GM21423 (cell line): Measurements from ENCODE around the gene SCO1.
"Not testable (repeated sequence)": the region's sequence is repeated elsewhere in the genome, so short reads cannot be mapped to it uniquely, and the experiment has no call there.

ENCODE experiments used
- ATAC-seq: cut with Tn5 transposase; IDR thresholded peaks from one replicate; pipeline ENCODE4 v1.9.1; 2021; ENCODE audit warnings: mild to moderate bottlenecking, moderate library complexity; ENCODE audit not compliant: unreplicated experiment

Gene SCO1

DNA sequence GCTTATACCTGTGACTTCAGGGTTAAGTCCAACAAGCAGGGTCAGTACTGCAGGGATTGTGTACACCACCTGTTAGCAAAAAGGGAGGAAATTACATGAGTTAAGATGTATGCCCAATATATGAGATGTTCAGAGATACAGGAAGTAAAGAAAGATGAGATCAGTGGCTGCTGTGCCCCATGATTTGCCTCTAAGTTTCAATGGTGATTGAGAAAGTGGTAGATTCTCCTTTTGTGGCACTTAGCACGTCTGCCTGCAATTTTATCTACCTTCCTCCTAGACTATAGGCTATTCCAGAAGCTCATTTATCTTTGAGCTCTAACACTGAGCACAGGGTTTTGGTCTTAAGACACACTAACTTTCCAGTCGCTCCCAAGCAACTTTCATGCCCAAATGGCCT is 28.9 kb upstream of the SCO1 start:
- ATAC-seq = no peak

DNA sequence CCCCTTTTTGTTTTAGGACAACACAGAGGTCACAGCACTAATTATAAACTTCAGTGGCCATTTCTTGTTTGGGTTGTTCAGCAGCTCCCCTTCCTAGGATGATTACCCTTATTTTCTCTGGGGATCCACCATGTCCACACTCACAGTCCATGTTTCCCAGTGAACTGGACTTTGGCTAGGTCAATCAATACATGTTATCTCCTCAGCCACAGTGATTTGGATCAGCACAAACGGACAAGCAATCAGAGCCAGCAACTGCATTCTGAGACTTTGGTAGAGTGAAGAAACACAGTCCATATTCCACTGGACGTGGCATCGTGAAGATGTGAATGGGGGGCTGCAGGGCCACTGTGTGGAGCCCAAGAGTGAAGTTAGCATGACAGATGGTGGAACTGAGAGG is 27.9 kb upstream of the SCO1 start:
- ATAC-seq = no peak

DNA sequence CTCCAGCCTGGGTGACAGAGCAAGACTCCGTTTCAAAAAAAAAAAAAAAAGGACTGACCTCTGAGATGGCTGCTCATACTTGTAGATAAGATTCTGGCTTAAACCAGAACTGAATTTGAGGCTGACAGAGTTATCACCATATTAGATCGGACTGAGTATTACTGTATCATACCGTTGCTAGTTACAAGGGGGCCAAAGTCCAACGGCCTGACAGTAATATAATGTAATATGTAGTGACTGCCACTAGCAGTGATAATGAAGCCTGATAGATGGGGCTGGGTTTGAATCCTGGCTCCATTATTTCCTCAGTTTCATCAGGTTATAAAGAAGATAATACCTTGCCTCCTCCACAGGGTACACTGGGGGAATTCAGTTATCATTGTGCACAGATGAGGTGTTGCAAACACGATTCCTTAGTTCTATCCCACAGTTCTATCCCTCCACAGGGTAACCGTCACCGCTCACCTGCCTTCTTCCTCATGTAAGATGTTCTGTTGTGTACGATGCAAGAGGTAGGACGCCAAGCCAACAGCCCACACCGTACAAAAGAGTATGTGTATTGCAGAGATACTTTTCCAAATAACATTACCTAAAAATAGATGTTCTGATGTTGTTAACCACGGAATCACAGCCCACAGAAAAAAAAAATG is 27.3 kb upstream of the SCO1 start:
- ATAC-seq = no peak

DNA sequence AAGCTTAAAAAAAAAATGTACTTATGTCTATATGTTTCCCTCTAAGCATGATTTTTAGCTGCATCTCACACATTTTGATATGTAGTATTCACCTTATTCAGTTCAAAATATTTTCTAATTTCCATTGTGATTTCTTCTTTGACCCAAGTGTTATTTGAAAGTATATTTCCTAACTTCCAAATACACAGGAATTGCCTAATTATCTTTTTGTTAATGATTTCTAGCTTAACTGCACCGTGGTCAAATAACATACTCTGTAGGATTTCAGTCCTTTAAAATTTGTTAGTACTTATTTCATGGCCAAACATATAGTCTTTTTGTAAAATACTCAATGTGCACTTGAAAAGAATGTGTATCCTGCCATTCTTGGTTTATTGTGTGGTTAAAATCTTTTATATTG is 21.2 kb upstream of the SCO1 start:
- no peak for ATAC-seq

DNA sequence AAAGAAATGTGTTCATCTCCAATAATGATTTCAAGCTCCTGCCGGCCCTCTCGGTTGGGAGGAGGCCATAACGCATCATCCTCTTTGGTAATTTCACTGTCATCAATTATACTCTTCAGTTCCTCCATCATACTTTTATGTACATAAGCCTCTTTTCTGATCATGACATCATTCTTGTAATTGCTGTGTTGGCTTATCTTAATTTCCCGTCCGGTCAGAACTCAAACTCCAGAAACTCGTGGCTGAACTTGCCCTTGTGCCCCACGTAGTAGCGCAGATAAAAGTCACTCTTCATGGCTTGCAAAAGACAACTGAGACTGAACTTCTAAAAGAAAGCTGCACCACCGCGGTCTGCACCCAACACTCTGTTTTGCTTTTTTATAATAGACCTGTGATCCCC is 18.9 kb upstream of the SCO1 start:
- ATAC-seq = no peak

DNA sequence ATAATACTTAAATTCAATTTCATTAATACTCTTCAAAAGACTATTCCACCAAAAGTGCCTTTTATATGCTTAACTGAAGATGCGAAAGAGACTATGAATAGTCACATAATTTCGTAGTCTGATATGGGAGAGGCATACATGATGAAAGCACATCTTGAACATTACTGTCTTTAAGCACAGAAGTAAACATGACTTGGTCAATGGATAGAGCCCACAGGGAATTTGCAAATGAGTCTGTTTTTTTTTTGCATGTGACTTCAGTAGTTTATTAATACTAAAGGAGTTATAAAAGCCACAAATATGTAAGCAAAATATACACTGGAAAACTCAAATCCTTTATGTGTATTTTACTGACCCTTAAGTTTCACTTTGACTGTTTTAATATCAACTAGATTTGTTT is 16.0 kb upstream of the SCO1 start:
- no peak for ATAC-seq

DNA sequence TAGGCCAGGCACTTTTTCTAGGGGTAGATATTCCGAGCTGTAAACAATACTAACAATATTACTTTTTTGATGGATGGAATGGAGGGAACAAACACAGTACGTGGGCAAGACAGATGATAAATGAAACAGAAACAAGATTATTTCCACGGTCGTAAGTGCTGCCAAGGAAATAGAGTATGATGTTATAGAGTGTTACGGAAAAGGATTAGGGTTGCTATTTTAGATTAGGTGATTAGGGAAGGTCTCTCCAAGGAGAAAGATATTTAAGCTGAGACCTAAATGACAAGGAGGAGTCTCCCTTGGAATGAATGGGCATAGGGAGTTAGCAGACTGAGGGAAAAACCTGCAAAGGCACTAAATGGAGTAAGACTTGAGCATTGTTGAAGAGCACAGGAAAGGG is 8.4 kb upstream of the SCO1 start:
- no peak for ATAC-seq

DNA sequence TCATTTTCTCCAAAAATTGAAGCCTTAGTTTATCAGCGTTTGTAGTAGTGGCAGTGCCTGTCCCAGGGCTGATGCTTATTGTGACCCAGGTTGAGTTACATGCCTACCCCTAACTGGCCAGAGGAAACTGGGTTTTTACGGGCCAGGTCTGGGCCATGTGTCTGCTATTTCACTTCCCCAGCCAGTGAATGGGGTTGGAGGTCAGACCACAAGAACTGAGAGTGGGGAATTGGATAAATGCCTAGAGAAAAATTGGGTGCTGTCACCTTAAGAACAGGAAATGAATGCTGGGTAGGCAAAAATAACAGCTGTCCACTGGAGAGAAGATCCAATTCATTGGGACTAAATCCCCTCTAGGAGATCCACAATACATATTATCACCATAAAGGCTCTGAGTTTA is 5.2 kb upstream of the SCO1 start:
- ATAC-seq = no peak

DNA sequence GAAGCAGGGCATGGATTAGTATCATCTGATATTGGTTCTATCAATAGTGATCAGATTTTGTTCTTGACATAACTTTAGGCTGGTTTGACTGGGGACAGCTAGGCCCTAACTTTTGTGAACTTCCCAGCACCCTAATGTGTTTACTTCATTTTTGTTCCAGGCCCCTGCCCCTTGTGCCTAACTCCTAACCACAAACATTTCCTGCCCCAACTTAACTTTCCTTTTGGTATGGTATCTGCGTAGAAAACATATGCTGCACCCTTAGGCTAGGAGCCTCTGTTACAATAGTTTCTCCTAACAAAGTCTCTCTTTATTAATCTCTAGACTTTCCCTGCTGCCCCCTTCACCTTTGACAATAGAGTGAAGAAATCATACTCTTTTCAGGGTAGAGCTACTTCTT is 2.5 kb upstream of the SCO1 start:
- ATAC-seq = no peak

DNA sequence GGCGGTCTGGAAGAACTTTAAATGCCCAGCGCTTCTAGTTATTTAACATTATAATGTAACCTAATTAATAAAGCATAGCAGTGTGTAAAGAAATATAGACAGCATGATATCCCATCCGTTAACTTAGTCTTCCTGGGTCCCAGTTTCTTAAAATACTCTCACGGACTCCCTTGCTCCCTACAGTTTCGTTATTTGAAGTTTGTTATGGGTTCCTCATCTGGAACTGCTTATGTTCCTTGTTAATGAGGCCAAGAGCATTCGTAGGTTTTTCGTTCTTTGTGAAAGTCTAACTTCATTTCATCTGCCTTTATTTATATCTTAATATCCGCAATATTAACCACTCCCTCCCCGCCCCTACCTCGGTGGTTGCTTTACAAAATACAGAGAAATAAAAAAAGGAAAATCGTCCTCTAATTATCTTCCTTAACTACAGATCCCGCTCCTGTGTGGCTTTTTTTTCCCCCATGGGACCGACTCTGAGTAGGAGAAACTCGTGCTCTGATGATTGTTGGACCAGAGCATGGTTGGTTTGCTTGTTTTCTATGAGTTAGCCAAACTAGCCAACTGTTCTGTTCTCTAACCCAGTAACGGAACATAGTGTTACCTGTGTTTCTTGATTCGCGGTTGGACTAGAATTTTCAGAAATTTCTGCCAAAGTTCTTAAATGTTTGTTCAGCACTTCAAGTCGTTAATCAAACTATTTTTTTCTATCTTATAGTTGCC is 924 bp upstream of the SCO1 start:
- ATAC-seq = no peak

DNA sequence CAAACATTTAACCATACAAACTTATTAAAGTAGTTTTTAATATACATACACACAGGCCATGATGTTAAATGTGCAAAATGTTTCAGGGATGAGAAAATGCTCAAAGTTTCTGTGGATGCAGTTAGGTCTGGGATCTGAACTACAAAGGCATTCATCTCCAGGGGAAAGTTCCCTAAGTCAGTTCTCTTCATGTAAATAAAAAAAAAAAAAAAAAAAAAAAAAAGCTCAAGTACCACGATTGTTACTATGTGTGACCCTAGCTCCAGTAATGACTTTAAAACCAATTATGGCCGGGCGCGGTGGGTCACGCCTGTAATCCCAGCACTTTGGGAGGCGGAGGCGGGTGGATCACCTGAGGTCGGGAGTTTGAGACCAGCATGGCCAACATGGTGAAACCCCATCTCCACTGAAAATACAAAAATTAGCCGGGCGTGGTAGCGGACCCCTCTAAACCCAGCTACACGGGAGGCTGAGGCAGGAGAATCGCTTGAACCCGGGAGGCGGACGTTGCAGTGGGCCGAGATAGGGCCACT is 1.4 kb downstream of the SCO1 start:
- not testable (repeated sequence) for ATAC-seq

DNA sequence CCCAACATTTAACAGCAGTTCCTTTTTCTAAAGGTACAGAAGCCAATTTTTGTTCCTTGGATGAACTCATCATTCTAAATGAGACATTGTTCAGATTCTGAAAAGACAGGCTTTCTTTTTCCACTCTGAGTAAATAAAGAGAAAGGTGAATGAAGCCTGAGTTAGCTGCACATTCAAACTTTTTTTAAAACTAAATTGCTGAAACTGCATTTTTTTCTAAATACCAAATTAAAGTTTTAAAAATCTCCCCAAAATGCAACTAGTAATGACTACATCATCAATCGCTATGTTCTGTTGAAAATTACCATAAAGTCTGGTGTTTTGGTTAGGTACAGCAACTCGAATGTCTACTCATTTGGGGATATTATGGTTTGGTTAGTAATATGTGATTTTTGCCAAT is 9.8 kb downstream of the SCO1 start:
- no peak for ATAC-seq

DNA sequence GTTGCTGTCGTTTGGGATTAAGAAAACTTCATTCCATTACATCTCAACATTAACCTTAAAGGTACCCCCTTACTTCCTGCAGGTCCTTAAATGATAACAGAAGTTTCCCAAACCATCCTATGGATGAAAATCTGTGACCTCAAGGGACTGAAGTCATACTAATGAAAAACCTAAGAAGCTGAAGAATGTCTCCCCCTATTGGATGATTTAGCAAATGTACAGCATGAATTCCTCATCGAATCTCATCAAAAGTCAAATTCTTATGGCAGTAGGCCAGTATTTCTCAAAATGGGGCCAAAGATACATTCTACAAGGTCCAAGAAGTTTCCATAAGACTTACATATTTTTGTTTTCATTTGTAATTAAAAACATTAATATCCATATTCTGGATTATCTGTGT is 13.5 kb downstream of the SCO1 start:
- ATAC-seq = no peak

DNA sequence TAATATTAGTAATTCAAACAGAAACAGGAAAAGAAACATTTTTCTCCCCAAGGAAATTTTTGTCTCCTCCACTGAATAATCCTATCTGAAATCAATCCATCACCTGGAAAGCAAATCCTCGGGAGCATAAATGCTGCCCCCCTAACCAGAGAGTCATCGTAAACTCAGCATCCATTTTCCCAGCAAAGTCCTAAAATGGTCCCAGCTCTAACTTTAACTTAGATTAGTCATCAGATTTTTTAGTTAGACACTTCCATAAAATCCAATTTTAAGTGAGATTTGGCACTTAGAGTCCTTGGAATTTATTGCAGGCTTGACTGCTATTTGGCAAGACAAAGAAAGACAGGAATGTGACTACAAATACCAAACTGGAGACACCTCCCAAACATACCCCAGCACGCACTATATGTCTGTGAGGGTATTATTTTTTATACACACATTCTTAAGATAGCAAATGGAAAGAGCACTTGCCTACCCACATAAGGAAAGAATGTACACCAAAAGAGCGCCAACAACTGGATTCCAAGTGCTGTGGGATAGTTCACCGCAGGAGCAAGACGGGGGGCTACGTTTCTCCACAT is 15.4 kb downstream of the SCO1 start:
- ATAC-seq = no peak

DNA sequence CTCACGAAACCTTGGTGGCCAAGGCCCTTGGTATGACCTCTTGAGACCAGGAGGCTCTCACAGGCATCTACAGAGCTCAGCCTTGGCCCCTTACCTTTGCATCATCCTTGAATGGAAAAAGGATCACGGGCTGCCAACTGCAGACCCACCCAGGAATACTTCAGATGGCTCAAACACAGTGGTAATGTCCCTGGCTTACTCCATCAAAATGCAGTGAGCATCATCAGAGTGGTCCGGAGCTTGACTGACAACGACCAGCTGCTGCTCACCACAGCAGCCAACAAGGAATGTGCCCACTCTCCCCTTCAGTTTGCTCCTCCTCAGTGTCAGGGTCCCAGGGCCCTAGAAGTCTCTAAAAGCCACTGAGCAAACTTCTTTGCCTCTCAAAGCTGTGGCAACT is 22.6 kb downstream of the SCO1 start:
- ATAC-seq = no peak

DNA sequence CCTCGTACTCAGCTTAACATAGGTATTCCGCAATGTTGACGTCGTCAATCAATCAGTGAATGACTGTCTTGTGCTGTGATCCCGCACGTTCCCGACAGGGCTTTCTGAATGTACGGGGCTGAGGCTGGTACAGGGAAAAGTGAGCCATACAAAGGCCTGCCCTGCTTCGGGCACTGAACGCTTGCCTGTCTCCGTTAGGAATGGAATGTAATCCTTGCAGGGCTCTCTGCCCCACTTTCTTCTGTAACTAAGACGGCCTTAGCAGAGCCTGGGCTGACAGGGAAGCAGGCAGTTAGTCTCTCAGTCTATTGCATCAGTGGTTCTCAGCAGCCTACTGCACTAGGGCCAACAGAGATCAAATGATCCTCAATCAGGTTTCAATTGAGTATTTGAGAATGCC is 24.0 kb downstream of the SCO1 start:
- ATAC-seq = no peak

DNA sequence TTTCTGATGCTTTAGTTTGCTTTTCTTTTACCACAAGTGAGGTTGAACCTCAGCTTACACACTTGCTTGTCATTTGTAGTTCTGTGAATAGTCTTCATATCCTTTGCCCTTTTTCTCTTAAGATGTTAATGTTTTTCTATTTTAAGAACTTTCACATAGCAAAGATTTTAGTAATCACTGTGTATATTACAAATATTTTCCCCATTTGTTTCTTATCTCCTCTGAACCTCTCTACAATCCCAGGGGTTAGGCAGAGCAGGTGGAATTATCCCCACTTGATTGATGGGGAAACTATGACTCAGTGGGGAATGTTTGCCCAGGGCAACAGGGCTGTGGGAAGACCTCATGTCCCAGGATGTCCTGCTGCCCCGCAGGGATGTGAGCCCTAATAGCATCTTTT is 28.6 kb downstream of the SCO1 start:
- no peak for ATAC-seq

DNA sequence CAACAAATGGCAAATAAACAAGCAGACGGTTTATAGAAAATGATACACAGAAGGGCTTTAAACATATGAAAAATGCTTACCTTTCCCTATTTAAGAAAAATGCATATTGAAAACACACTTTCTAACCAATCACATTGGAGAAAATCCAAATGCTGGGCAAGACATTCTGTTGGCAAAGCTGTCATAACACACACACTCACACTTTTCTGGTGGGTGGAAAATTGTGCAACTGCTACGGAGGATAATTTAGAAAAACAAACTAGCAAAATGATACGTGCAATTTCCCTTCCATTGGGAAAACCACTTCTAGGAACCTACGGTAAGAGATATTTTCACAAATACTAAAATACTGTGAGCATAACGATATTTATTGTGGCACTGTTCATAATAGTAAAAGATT is 30.4 kb downstream of the SCO1 start:
- ATAC-seq = no peak

DNA sequence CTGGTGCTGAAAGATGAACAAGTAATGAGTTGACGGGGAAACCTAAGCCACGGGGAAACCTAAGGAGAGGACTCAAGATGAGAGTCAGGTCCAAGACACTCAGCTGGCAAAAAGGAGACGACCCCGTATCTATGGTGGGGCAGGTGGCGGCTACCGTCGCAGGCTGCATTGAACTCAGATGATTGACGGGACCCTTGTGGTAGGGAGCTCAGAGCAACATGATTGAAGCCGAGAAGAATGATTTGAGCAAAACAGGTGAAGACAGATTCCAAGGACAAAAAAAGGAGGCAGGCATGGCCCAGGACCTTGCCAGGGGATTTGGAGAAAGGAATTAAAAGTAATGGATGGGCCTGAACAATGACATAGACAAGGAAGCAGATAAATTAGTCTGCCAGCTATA is 32.8 kb downstream of the SCO1 start:
- no peak for ATAC-seq

DNA sequence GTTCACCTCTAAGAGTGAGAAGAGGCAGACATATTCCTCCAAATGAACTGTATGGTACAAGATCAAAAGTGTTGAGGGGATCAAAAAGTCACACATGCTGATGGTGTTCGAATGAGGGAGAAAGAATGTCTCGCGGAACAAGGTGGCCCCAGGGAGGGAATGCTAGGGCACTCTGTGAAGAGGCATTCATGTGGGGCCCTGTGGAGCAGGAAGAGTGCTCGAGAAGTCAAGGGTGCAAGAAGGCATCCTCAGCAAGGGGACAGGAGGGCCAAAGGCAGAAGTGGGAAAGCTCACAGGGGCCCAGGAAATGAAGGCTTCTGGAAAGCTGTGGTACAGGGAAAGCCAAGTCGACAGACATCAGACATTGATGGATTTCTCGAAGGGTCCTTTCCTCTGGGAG is 34.1 kb downstream of the SCO1 start:
- ATAC-seq = no peak

DNA sequence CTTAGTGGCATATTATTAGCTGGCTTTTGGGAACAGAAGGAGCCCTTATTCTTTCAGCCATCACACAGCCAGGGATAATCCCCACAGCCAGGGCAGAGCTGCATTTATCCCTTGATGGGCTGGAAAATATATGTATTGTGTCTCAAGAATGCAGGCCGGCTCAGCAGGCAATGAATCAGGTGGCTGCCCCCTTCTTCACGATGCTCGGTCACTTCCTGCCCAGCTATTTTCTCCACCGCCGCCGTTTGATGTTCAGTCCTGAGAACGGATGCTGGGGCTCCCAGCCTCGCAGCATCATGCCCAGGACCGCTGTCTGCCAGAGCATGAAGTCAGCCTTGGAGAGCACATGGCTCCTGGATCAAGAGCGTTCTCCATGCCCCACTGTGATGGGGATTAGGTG is 35.9 kb downstream of the SCO1 start:
- ATAC-seq = no peak

DNA sequence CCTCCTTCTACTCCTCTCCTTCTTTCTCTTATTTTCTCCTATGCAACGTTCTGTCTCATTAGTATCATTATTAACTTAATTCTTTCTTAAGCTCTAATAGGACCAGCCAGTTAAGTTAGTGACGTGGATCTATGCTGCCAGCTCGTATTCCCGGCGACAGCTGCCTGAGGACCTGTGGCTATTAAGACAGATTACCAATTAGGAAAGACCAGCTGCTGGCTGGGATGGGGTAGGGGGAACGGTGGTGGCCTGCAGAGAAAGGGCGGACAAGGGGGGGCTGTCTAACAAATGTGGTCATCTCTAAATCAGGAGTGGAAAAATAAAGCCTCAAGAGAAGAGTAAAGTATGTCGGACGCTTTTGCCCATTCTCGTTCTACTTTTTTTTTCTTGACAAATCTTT is 39.5 kb downstream of the SCO1 start:
- ATAC-seq = no peak
